ENCODE measurements around the gene RMRP.
"Not testable (repeated sequence)": the region's sequence is repeated elsewhere in the genome, so short reads cannot be mapped to it uniquely, and the experiment has no call there.

RMRP gene

DNA sequence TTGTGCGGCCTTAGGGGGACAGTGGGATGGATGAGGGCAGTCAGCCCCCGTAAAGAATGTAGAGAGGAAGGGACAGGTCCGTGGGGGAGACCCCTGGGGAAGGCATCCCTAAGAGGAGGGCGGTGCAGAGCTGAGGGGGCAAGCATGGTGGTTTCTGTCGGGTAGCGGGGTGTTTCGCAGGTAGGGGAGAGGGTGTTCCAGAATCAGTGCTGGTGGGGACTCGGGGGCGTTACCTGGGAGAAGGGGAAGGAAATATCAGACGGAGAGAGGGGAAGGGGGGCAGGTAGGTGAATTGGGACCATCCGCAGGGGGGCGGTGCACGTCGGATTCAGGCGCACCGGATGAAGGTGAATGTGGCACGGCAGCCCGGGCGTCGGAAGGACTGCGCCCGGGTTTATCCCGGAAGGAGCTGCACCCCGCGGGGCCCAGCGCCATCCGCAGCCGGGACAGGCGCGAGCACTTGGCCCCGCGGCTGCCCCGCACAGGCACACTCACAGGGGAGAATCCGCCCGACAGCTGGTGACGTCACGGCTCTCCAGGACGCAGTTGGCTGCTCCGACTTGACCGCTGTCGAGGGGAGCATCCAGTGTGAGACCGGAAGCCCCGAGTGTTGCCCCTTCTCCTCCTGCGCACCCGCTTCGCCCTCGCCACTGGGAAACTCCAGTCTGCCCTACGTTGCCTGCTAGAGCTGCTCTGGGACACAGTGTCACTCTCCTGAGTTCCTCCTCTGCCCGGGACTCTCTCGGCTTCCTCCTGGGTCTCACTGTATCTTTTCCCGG is 40.9 kb downstream of the RMRP start:
- Histone ChIP-seq H3K9ac (ENCODE audit: low read depth in 1 of 2, low read length in 2 of 2) (peak overlapping the region; percentile 14 to 57), H3K4me3 (ENCODE audit: low read length in 2 of 2) (peak overlapping the region; percentile 58 to 63), H3K27ac (ENCODE audit: low read depth in 2 of 2, low read length in 2 of 2) (peak overlapping the region in 1 of 2 donors; percentile 58), H3K36me3 (ENCODE audit: control insufficient read depth in 2 of 2, insufficient read depth in 2 of 2, low read length in 2 of 2) (no peaks in the 10 kb centered on the region), H3K27me3 (ENCODE audit: control insufficient read depth in 2 of 2, insufficient read depth in 2 of 2, low read length in 2 of 2) (no peaks in the 10 kb centered on the region), H3K4me1 (ENCODE audit: control insufficient read depth in 2 of 2, insufficient read depth in 2 of 2, low read length in 2 of 2) (peaks cover 5 to 10% of the 10 kb centered on the region in 2 donors), H3K9me3 (ENCODE audit: control insufficient read depth in 2 of 2, low read length in 2 of 2) (no peaks in the 10 kb centered on the region)

DNA sequence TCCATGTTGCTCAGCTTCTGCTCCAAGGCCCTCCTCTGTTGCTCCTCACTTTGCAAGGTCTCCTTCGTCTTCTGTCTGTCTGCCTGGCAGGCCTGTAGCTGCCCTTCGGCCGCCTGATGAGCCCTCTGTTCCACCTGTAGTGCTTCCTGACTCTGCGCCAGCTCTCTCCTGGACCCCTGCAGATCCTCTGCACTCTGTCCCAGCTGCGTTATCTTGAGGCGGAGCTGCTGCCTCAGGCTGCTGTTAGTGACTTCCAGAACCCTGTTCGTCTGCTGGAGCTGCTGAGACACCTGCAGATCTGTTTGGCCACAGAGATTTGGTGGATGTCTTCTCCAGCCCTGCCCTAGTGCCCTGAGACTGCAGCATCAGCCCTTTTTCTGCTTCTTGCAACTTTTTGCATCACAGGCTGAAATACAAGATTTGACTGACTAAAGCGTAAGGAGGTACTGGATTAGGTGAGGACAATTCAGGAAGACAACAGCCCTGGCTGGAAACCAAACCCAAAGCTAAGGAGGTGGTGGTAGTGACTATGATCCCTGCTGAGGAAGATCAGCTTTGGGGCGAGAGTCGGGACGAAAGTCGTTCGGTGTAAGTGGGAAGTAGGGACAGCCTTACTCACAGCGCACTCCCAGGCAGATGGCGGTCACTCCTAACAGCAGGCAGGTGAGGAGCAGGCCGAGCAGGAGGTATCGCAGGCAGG is 41.7 kb downstream of the RMRP start:
- H3K27ac ChIP-seq (ENCODE audit: low read depth in 2 of 2, low read length in 2 of 2) = no peak overlapping the region
- H3K4me1 ChIP-seq (ENCODE audit: control insufficient read depth in 2 of 2, insufficient read depth in 2 of 2, low read length in 2 of 2) = peaks cover 5 to 10% of the 10 kb centered on the region in 2 donors
- peak overlapping the region in 1 of 2 donors; percentile 58 for H3K4me3 ChIP-seq (ENCODE audit: low read length in 2 of 2)
- H3K27me3 ChIP-seq (ENCODE audit: control insufficient read depth in 2 of 2, insufficient read depth in 2 of 2, low read length in 2 of 2) = no peaks in the 10 kb centered on the region
- H3K36me3 ChIP-seq (ENCODE audit: control insufficient read depth in 2 of 2, insufficient read depth in 2 of 2, low read length in 2 of 2) = no peaks in the 10 kb centered on the region
- no peak overlapping the region for H3K9ac ChIP-seq (ENCODE audit: low read depth in 1 of 2, low read length in 2 of 2)
- no peaks in the 10 kb centered on the region for H3K9me3 ChIP-seq (ENCODE audit: control insufficient read depth in 2 of 2, low read length in 2 of 2)

DNA sequence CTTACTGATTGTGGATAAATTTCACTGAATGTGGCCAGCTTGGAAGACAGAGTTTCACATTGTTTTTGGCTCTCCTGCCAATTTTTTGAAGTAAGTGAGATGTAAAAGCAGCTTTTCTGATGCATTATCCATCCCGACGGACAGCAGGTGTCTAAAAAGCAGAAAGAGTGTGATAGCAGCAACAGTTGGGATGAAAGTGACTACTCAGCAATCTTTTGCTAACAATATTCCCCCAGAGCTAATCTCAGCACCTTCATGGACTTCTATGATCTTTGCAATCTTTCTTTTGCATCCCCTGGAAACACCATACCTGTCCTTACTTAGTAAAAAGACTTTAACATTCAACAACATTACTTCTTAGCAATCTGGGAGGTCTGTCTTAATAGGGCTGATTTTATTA is 45.0 kb downstream of the RMRP start:
- no peak overlapping the region for H3K9ac ChIP-seq (ENCODE audit: low read depth in 1 of 2, low read length in 2 of 2)
- no peaks in the 10 kb centered on the region for H3K9me3 ChIP-seq (ENCODE audit: control insufficient read depth in 2 of 2, low read length in 2 of 2)
- H3K4me3 ChIP-seq (ENCODE audit: low read length in 2 of 2) = no peak overlapping the region
- H3K27ac ChIP-seq (ENCODE audit: low read depth in 2 of 2, low read length in 2 of 2) = no peak overlapping the region
- peaks cover 8 to 13% of the 10 kb centered on the region in 2 donors for H3K36me3 ChIP-seq (ENCODE audit: control insufficient read depth in 2 of 2, insufficient read depth in 2 of 2, low read length in 2 of 2)
- H3K4me1 ChIP-seq (ENCODE audit: control insufficient read depth in 2 of 2, insufficient read depth in 2 of 2, low read length in 2 of 2) = peaks cover 3 to 5% of the 10 kb centered on the region in 2 donors
- H3K27me3 ChIP-seq (ENCODE audit: control insufficient read depth in 2 of 2, insufficient read depth in 2 of 2, low read length in 2 of 2) = no peaks in the 10 kb centered on the region

DNA sequence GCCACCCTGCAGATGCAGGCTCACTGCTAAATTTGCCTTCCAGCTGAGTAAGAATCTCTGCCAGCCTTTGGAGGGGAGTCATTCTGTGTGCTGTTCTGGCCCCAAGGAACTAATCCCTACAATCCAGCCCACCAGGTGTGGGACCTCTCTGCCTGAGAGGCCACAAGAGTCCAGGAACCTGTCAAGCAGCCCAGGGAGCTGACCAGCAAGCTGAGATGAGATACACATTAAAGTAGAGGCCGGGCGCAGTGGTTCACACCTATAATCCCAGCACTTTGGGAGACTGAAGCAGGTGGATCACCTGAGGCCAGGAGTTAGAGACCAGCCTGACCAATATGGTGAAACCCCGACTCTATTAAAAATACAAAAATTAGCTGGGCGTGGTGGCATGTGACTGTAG is 45.8 kb downstream of the RMRP start:
- H3K27ac ChIP-seq (ENCODE audit: low read depth in 2 of 2, low read length in 2 of 2); H3K4me3 ChIP-seq (ENCODE audit: low read length in 2 of 2); H3K9me3 ChIP-seq (ENCODE audit: control insufficient read depth in 2 of 2, low read length in 2 of 2); H3K9ac ChIP-seq (ENCODE audit: low read depth in 1 of 2, low read length in 2 of 2); H3K27me3 ChIP-seq (ENCODE audit: control insufficient read depth in 2 of 2, insufficient read depth in 2 of 2, low read length in 2 of 2); H3K4me1 ChIP-seq (ENCODE audit: control insufficient read depth in 2 of 2, insufficient read depth in 2 of 2, low read length in 2 of 2): not testable (repeated sequence)
- peaks cover 9 to 20% of the 10 kb centered on the region in 2 donors for H3K36me3 ChIP-seq (ENCODE audit: control insufficient read depth in 2 of 2, insufficient read depth in 2 of 2, low read length in 2 of 2)

DNA sequence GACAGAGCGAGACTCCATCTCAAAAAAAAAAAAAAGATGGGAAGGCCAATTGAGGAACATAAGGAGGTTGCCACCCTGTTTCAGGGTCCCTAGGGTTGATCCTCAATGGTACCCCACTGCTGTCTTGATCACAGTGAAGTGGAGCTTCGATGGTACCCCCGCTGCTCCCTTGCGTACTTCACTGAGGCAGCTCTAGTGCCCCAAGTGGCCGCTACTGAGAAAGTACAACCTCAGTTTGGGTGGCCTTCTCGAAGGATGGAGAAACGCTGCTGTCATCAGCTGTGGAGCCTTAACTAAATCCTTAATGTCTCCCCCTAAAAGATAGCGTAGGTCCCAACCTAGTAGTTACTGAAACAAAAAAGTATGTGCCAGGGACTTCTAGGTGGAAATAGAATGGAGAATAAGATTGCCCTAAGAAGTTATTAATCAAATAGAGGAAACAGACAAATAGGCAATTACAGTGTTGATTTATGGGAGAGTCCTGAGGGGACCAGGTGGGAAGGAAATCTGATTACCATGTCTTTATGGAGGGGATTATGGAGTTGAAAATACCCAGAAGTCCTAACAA is 46.5 kb downstream of the RMRP start:
- no peak overlapping the region for H3K27ac ChIP-seq (ENCODE audit: low read depth in 2 of 2, low read length in 2 of 2)
- H3K36me3 ChIP-seq (ENCODE audit: control insufficient read depth in 2 of 2, insufficient read depth in 2 of 2, low read length in 2 of 2) = peaks cover 9 to 24% of the 10 kb centered on the region in 2 donors
- no peaks in the 10 kb centered on the region for H3K27me3 ChIP-seq (ENCODE audit: control insufficient read depth in 2 of 2, insufficient read depth in 2 of 2, low read length in 2 of 2)
- no peak overlapping the region for H3K9ac ChIP-seq (ENCODE audit: low read depth in 1 of 2, low read length in 2 of 2)
- no peaks in the 10 kb centered on the region for H3K9me3 ChIP-seq (ENCODE audit: control insufficient read depth in 2 of 2, low read length in 2 of 2)
- H3K4me1 ChIP-seq (ENCODE audit: control insufficient read depth in 2 of 2, insufficient read depth in 2 of 2, low read length in 2 of 2) = peaks cover 3 to 9% of the 10 kb centered on the region in 2 donors
- no peak overlapping the region for H3K4me3 ChIP-seq (ENCODE audit: low read length in 2 of 2)

DNA sequence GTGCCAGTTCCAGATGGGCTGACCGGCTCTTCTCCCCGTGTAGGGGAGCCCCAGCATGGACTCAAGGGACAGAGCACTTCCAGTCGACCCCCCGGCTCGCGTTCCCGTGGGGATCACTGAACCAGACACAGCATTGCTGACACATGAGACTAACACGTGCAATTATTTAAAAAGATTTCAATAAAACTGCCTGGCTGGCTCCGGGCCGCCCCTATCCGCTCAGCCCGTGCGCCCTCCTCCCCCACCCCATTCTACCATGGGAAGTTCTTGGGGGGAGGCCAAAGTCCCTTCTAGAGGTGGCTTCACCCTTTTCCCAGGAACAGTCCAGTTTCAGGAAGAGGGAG is 48.0 kb downstream of the RMRP start:
- no peaks in the 10 kb centered on the region for H3K9me3 ChIP-seq (ENCODE audit: control insufficient read depth in 2 of 2, low read length in 2 of 2)
- H3K4me1 ChIP-seq (ENCODE audit: control insufficient read depth in 2 of 2, insufficient read depth in 2 of 2, low read length in 2 of 2) = peaks cover 10 to 15% of the 10 kb centered on the region in 2 donors
- no peak overlapping the region for H3K27ac ChIP-seq (ENCODE audit: low read depth in 2 of 2, low read length in 2 of 2)
- peaks cover 9 to 24% of the 10 kb centered on the region in 2 donors for H3K36me3 ChIP-seq (ENCODE audit: control insufficient read depth in 2 of 2, insufficient read depth in 2 of 2, low read length in 2 of 2)
- H3K9ac ChIP-seq (ENCODE audit: low read depth in 1 of 2, low read length in 2 of 2) = no peak overlapping the region
- no peaks in the 10 kb centered on the region for H3K27me3 ChIP-seq (ENCODE audit: control insufficient read depth in 2 of 2, insufficient read depth in 2 of 2, low read length in 2 of 2)
- H3K4me3 ChIP-seq (ENCODE audit: low read length in 2 of 2) = no peak overlapping the region

DNA sequence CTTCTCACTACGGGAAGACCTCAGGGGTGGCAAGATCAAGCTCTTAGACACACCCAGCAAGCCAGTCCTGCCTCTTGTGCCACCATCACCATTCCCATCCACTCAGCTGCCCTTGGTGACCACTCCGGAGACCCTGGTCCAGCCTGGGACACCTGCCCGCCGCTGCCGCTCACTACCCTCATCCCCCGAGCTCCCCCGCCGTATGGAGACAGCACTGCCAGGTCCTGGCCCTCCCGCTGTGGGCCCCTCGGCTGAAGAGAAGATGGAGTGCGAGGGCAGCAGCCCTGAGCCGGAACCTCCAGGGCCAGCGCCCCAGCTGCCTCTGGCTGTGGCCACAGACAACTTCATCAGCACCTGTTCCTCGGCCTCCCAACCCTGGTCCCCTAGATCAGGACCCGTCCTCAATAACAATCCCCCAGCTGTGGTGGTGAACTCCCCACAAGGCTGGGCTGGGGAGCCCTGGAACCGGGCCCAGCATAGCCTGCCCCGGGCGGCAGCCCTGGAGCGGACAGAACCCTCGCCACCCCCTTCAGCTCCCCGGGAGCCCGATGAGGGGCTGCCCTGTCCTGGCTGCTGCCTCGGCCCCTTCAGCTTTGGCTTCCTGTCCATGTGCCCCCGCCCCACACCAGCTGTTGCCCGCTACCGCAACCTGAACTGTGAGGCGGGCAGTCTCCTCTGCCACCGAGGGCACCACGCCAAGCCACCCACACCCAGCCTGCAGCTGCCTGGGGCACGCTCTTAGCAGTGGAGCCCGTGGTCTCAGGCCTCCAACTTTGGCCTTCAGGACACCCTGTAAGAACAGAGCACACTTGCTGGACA is 48.6 kb downstream of the RMRP start:
- H3K9me3 ChIP-seq (ENCODE audit: control insufficient read depth in 2 of 2, low read length in 2 of 2) = no peaks in the 10 kb centered on the region
- H3K9ac ChIP-seq (ENCODE audit: low read depth in 1 of 2, low read length in 2 of 2) = no peak overlapping the region
- H3K27me3 ChIP-seq (ENCODE audit: control insufficient read depth in 2 of 2, insufficient read depth in 2 of 2, low read length in 2 of 2) = no peaks in the 10 kb centered on the region
- peaks cover 13 to 17% of the 10 kb centered on the region in 2 donors for H3K4me1 ChIP-seq (ENCODE audit: control insufficient read depth in 2 of 2, insufficient read depth in 2 of 2, low read length in 2 of 2)
- H3K36me3 ChIP-seq (ENCODE audit: control insufficient read depth in 2 of 2, insufficient read depth in 2 of 2, low read length in 2 of 2) = peaks cover 9 to 24% of the 10 kb centered on the region in 2 donors
- no peak overlapping the region for H3K4me3 ChIP-seq (ENCODE audit: low read length in 2 of 2)
- H3K27ac ChIP-seq (ENCODE audit: low read depth in 2 of 2, low read length in 2 of 2) = no peak overlapping the region

DNA sequence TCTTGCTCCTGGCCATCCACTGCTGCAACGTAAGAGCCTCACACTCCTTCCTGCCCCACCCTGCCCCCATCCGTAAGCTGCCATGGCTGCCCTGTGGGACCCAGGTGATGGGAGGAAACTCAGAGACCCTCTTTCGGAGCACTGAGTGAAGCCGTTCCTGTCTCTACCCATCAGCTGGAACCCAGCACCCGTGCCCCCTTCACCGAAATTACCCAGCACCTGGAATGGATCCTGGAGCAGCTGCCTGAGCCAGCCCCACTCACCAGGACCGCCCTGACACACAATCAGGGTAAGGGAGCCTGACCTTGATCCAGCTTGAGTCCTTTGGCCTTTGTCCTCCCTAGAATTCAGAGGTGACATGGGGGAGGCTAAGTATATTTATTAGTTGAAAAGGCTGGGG is 49.6 kb downstream of the RMRP start:
- Histone ChIP-seq H3K27ac (ENCODE audit: low read depth in 2 of 2, low read length in 2 of 2) (no peak overlapping the region), H3K4me1 (ENCODE audit: control insufficient read depth in 2 of 2, insufficient read depth in 2 of 2, low read length in 2 of 2) (peaks cover 19 to 20% of the 10 kb centered on the region in 2 donors), H3K36me3 (ENCODE audit: control insufficient read depth in 2 of 2, insufficient read depth in 2 of 2, low read length in 2 of 2) (peaks cover 9 to 24% of the 10 kb centered on the region in 2 donors)

More for the DNA sequence above, 49.6 kb downstream of the RMRP start:
- Histone ChIP-seq H3K4me3 (ENCODE audit: low read length in 2 of 2) (no peak overlapping the region), H3K27me3 (ENCODE audit: control insufficient read depth in 2 of 2, insufficient read depth in 2 of 2, low read length in 2 of 2) (no peaks in the 10 kb centered on the region), H3K9me3 (ENCODE audit: control insufficient read depth in 2 of 2, low read length in 2 of 2) (no peaks in the 10 kb centered on the region), H3K9ac (ENCODE audit: low read depth in 1 of 2, low read length in 2 of 2) (no peak overlapping the region)

Data from mucosa of rectum (tissue), 2 donors.